Activated T-cell treated with anti-CD3 and anti-CD28 coated beads, Interleukin-2, amount 50 U/mL, for 1 hour (primary cell): Measurements from ENCODE around the gene MINK1.

Experiments
- DNase-seq: peaks from one replicate; pipeline ENCODE4 v3.0.0-alpha.2; 2020

MINK1 gene

GRCh38 chr17:4833178-4833940 is at the start of gene MINK1:
Gene MINK1 (plus strand): TSS chr17:4833340. CDS start chr17:4833584, 244 bp downstream.
- DNase-seq, result peak; percentile 90

- DNase-seq, result peak; percentile 32
Measured at GRCh38 chr17:4785311-4786105, 47.6 kb upstream of the MINK1 start.

- DNase-seq, result no peak
Measured at GRCh38 chr17:4786106-4786511, 47.0 kb upstream of the MINK1 start, which contains the start of gene VMO1. Gene VMO1 (minus strand): TSS chr17:4786364. CDS start chr17:4786352, 12 bp downstream.

- no peak for DNase-seq
Measured at GRCh38 chr17:4786516-4786915, 46.6 kb upstream of the MINK1 start.

GRCh38 chr17:4788159-4788806 is 44.9 kb upstream of the MINK1 start:
- no peak for DNase-seq

GRCh38 chr17:4788807-4789700 is 44.1 kb upstream of the MINK1 start, which contains the start of gene GLTPD2:
Gene GLTPD2 (plus strand): TSS chr17:4788964. CDS start chr17:4789012, 48 bp downstream.
- DNase-seq, result no peak

- no peak for DNase-seq
Measured at GRCh38 chr17:4789701-4789950, 43.5 kb upstream of the MINK1 start.

GRCh38 chr17:4789951-4790704 is 43.0 kb upstream of the MINK1 start:
- peak; percentile 83 for DNase-seq

- no peak for DNase-seq
Measured at GRCh38 chr17:4790705-4791088, 42.4 kb upstream of the MINK1 start.

GRCh38 chr17:4795168-4795567 is 38.0 kb upstream of the MINK1 start:
- no peak for DNase-seq

- no peak for DNase-seq
Measured at GRCh38 chr17:4796552-4796920, 36.6 kb upstream of the MINK1 start.

- no peak for DNase-seq
Measured at GRCh38 chr17:4800462-4801196, 32.5 kb upstream of the MINK1 start.

- no peak for DNase-seq
Measured at GRCh38 chr17:4802228-4802627, 30.9 kb upstream of the MINK1 start, which contains the start of gene C17orf114. Gene C17orf114 (minus strand): TSS chr17:4802328.

- DNase-seq, result no peak
Measured at GRCh38 chr17:4806456-4806776, 26.7 kb upstream of the MINK1 start.

- peak; percentile 87 for DNase-seq
Measured at GRCh38 chr17:4806777-4807604, 26.1 kb upstream of the MINK1 start, which contains the start of gene PLD2. Gene PLD2 (plus strand): TSS chr17:4807152. CDS start chr17:4807773, 621 bp downstream.

- DNase-seq, result no peak
Measured at GRCh38 chr17:4807605-4808377, 25.3 kb upstream of the MINK1 start.

- DNase-seq, result no peak
Measured at GRCh38 chr17:4808378-4808767, 24.8 kb upstream of the MINK1 start.

- DNase-seq, result no peak
Measured at GRCh38 chr17:4810696-4811290, 22.3 kb upstream of the MINK1 start.

- no peak for DNase-seq
Measured at GRCh38 chr17:4811471-4811870, 21.7 kb upstream of the MINK1 start.
